Measurements from ENCODE around the gene AP1S2.
"Not testable (repeated sequence)": the region's sequence is repeated elsewhere in the genome, so short reads cannot be mapped to it uniquely, and the experiment has no call there.

AP1S2 gene
- 21.7 to 48.2 (median 23.5) reads per million in 3 donors for total RNA-seq

GRCh38 chrX:15854712-15855567 lies at the start of gene AP1S2:
AP1S2 (minus strand) TSS chrX:15854813; CDS start chrX:15852524, 2,289 bp downstream.
- H3K9me3 ChIP-seq (ENCODE audit: control insufficient read depth, low read length) = no peaks in the 10 kb centered on the region
- DNase-seq = peak; percentile 89 to 96 (median 90)
- H3K4me1 ChIP-seq (ENCODE audit: control insufficient read depth, insufficient read depth, low read length, poor library complexity, severe bottlenecking) = peaks cover 4% of the 10 kb centered on the region
- H3K36me3 ChIP-seq (ENCODE audit: control insufficient read depth, insufficient read depth, low read length) = no peaks in the 10 kb centered on the region
- H3K27ac ChIP-seq (ENCODE audit: insufficient read depth, low read length, poor library complexity, severe bottlenecking) = peak within 1 kb of the TSS; percentile 73
- no peaks in the 10 kb centered on the region for H3K27me3 ChIP-seq (replicated peaks; ENCODE audit: control insufficient read depth, insufficient read depth, low read length, poor library complexity, severe bottlenecking)
- peak within 1 kb of the TSS; percentile 71 for H3K4me3 ChIP-seq (ENCODE audit: insufficient read depth, low read depth, low read length, poor library complexity, severe bottlenecking)

DNA sequence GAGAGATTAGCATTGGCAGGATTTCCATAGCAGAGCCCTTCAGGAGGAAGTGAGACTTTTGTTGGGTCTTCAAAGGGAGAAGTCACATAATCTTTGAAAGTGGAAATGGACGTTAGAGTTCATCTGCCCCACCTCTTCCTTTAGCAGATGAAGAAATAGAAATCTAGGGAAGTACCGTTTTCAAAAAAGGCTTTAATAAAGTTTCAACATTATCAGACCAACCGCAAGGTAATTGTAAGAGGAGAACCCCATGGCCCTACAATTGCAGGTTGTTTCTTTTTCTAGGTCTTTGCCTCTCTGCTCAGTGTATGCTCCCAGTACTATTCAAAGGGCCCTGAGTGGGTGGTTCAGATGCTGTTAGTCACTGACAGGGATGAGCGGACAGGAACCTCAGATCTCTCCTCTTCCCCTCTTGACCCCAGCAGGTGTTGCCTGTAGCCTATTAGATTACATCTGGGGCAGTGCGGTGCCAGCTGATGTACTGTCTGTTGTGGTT lies 48.6 kb upstream of the AP1S2 start:
- no peak for DNase-seq
- Histone ChIP-seq H3K4me3 (ENCODE audit: insufficient read depth, low read depth, low read length, poor library complexity, severe bottlenecking) (no peak overlapping the region), H3K27ac (ENCODE audit: insufficient read depth, low read length, poor library complexity, severe bottlenecking) (no peak overlapping the region)

GRCh38 chrX:15895334-15895733 lies 40.7 kb upstream of the AP1S2 start:
- H3K4me3 ChIP-seq (ENCODE audit: insufficient read depth, low read depth, low read length, poor library complexity, severe bottlenecking) = no peak overlapping the region
- H3K36me3 ChIP-seq (ENCODE audit: control insufficient read depth, insufficient read depth, low read length) = no peaks in the 10 kb centered on the region
- no peaks in the 10 kb centered on the region for H3K4me1 ChIP-seq (ENCODE audit: control insufficient read depth, insufficient read depth, low read length, poor library complexity, severe bottlenecking)
- no peak for DNase-seq
- H3K9me3 ChIP-seq (ENCODE audit: control insufficient read depth, low read length) = no peaks in the 10 kb centered on the region
- no peak overlapping the region for H3K27ac ChIP-seq (ENCODE audit: insufficient read depth, low read length, poor library complexity, severe bottlenecking)
- H3K27me3 ChIP-seq (replicated peaks; ENCODE audit: control insufficient read depth, insufficient read depth, low read length, poor library complexity, severe bottlenecking) = no peaks in the 10 kb centered on the region

More for the DNA sequence above, 48.6 kb upstream of the AP1S2 start:
- no peaks in the 10 kb centered on the region for H3K36me3 ChIP-seq (ENCODE audit: control insufficient read depth, insufficient read depth, low read length)
- H3K27me3 ChIP-seq (replicated peaks; ENCODE audit: control insufficient read depth, insufficient read depth, low read length, poor library complexity, severe bottlenecking) = no peaks in the 10 kb centered on the region
- H3K9me3 ChIP-seq (ENCODE audit: control insufficient read depth, low read length) = no peaks in the 10 kb centered on the region
- H3K4me1 ChIP-seq (ENCODE audit: control insufficient read depth, insufficient read depth, low read length, poor library complexity, severe bottlenecking) = no peaks in the 10 kb centered on the region

- Histone ChIP-seq H3K4me3 (ENCODE audit: insufficient read depth, low read depth, low read length, poor library complexity, severe bottlenecking) (no peak overlapping the region), H3K27ac (ENCODE audit: insufficient read depth, low read length, poor library complexity, severe bottlenecking) (no peak overlapping the region), H3K27me3 (replicated peaks; ENCODE audit: control insufficient read depth, insufficient read depth, low read length, poor library complexity, severe bottlenecking) (no peaks in the 10 kb centered on the region), H3K9me3 (ENCODE audit: control insufficient read depth, low read length) (no peaks in the 10 kb centered on the region), H3K4me1 (ENCODE audit: control insufficient read depth, insufficient read depth, low read length, poor library complexity, severe bottlenecking) (no peaks in the 10 kb centered on the region), H3K36me3 (ENCODE audit: control insufficient read depth, insufficient read depth, low read length) (no peaks in the 10 kb centered on the region)
- no peak for DNase-seq
Observed at GRCh38 chrX:15894724-15895123, 40.1 kb upstream of the AP1S2 start.

GRCh38 chrX:15890463-15890862 lies 35.9 kb upstream of the AP1S2 start:
- no peak for DNase-seq
- no peaks in the 10 kb centered on the region for H3K4me1 ChIP-seq (ENCODE audit: control insufficient read depth, insufficient read depth, low read length, poor library complexity, severe bottlenecking)
- H3K27ac ChIP-seq (ENCODE audit: insufficient read depth, low read length, poor library complexity, severe bottlenecking) = no peak overlapping the region
- no peaks in the 10 kb centered on the region for H3K27me3 ChIP-seq (replicated peaks; ENCODE audit: control insufficient read depth, insufficient read depth, low read length, poor library complexity, severe bottlenecking)
- no peaks in the 10 kb centered on the region for H3K9me3 ChIP-seq (ENCODE audit: control insufficient read depth, low read length)
- H3K4me3 ChIP-seq (ENCODE audit: insufficient read depth, low read depth, low read length, poor library complexity, severe bottlenecking) = no peak overlapping the region
- H3K36me3 ChIP-seq (ENCODE audit: control insufficient read depth, insufficient read depth, low read length) = no peaks in the 10 kb centered on the region

GRCh38 chrX:15888062-15888461 lies 33.4 kb upstream of the AP1S2 start:
- H3K4me1 ChIP-seq (ENCODE audit: control insufficient read depth, insufficient read depth, low read length, poor library complexity, severe bottlenecking) = no peaks in the 10 kb centered on the region
- H3K36me3 ChIP-seq (ENCODE audit: control insufficient read depth, insufficient read depth, low read length) = no peaks in the 10 kb centered on the region
- no peak overlapping the region for H3K4me3 ChIP-seq (ENCODE audit: insufficient read depth, low read depth, low read length, poor library complexity, severe bottlenecking)
- no peak for DNase-seq
- H3K27me3 ChIP-seq (replicated peaks; ENCODE audit: control insufficient read depth, insufficient read depth, low read length, poor library complexity, severe bottlenecking) = no peaks in the 10 kb centered on the region
- no peaks in the 10 kb centered on the region for H3K9me3 ChIP-seq (ENCODE audit: control insufficient read depth, low read length)
- H3K27ac ChIP-seq (ENCODE audit: insufficient read depth, low read length, poor library complexity, severe bottlenecking) = no peak overlapping the region

DNA sequence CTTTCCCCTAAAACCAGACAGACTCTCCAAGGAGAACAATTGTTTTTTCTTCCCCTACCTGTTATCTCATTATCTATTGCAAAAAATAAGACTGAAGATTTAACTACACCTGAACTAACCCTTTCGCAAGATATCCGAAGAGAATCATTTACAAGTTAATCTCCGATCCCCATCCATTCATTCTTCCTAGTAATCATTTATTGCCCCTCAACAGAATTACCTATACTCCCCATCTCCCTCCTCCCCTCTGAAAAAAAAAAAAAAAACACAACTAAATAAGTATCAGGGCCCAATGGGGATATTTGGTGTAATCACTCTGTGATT lies 28.9 kb upstream of the AP1S2 start:
- Histone ChIP-seq H3K9me3 (ENCODE audit: control insufficient read depth, low read length) (no peaks in the 10 kb centered on the region), H3K4me3 (ENCODE audit: insufficient read depth, low read depth, low read length, poor library complexity, severe bottlenecking) (no peak overlapping the region), H3K36me3 (ENCODE audit: control insufficient read depth, insufficient read depth, low read length) (no peaks in the 10 kb centered on the region), H3K4me1 (ENCODE audit: control insufficient read depth, insufficient read depth, low read length, poor library complexity, severe bottlenecking) (no peaks in the 10 kb centered on the region), H3K27ac (ENCODE audit: insufficient read depth, low read length, poor library complexity, severe bottlenecking) (no peak overlapping the region), H3K27me3 (replicated peaks; ENCODE audit: control insufficient read depth, insufficient read depth, low read length, poor library complexity, severe bottlenecking) (no peaks in the 10 kb centered on the region)
- no peak for DNase-seq

DNA sequence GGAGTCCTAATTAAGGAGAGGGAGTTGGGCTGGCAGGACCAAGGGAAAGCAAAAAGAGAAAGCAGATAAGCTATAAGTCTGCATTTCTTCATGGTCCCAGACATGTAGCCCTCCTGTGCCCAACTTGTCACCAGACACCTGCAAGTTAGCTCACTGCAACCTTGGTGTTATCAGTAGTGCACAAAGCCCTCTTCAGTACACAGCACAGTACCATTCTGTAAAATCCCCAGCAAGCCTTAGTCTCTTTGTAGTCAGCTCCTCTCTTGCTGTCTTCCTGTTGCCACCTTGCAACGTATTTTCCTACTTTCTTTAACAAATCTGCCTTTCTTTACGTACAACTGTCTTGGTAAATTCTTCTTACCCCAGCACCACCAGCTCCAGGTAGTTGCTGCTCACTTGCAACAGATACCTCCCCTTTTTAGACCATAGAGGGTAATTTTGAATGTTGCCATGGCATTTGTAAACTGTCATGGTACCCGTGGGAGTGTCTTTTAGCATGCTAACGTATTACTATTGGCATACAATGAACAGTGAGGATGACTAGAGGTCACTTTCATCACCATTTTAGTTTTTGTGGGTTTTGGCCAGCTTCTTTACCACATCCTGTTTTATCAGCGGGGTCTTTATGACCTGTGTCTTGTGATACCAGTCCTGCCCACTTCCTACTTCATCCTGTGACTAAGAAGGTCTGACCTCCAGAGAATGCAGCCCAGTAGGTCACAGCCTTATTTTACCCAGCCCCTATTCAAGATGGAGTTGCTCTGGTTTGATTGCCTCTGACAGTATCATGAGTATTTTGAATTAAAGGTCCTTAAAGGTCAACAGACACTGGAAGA lies 28.3 kb upstream of the AP1S2 start:
- Histone ChIP-seq H3K4me3 (ENCODE audit: insufficient read depth, low read depth, low read length, poor library complexity, severe bottlenecking) (no peak overlapping the region), H3K4me1 (ENCODE audit: control insufficient read depth, insufficient read depth, low read length, poor library complexity, severe bottlenecking) (no peaks in the 10 kb centered on the region), H3K36me3 (ENCODE audit: control insufficient read depth, insufficient read depth, low read length) (no peaks in the 10 kb centered on the region), H3K27me3 (replicated peaks; ENCODE audit: control insufficient read depth, insufficient read depth, low read length, poor library complexity, severe bottlenecking) (no peaks in the 10 kb centered on the region), H3K27ac (ENCODE audit: insufficient read depth, low read length, poor library complexity, severe bottlenecking) (no peak overlapping the region), H3K9me3 (ENCODE audit: control insufficient read depth, low read length) (no peaks in the 10 kb centered on the region)
- no peak for DNase-seq

- no peaks in the 10 kb centered on the region for H3K9me3 ChIP-seq (ENCODE audit: control insufficient read depth, low read length)
- no peak overlapping the region for H3K27ac ChIP-seq (ENCODE audit: insufficient read depth, low read length, poor library complexity, severe bottlenecking)
- no peak for DNase-seq
- no peaks in the 10 kb centered on the region for H3K4me1 ChIP-seq (ENCODE audit: control insufficient read depth, insufficient read depth, low read length, poor library complexity, severe bottlenecking)
- H3K36me3 ChIP-seq (ENCODE audit: control insufficient read depth, insufficient read depth, low read length) = no peaks in the 10 kb centered on the region
- H3K27me3 ChIP-seq (replicated peaks; ENCODE audit: control insufficient read depth, insufficient read depth, low read length, poor library complexity, severe bottlenecking) = no peaks in the 10 kb centered on the region
- no peak overlapping the region for H3K4me3 ChIP-seq (ENCODE audit: insufficient read depth, low read depth, low read length, poor library complexity, severe bottlenecking)
Observed at GRCh38 chrX:15881381-15881897, 26.8 kb upstream of the AP1S2 start.

- H3K4me1 ChIP-seq (ENCODE audit: control insufficient read depth, insufficient read depth, low read length, poor library complexity, severe bottlenecking); H3K4me3 ChIP-seq (ENCODE audit: insufficient read depth, low read depth, low read length, poor library complexity, severe bottlenecking); H3K27me3 ChIP-seq (replicated peaks; ENCODE audit: control insufficient read depth, insufficient read depth, low read length, poor library complexity, severe bottlenecking); H3K36me3 ChIP-seq (ENCODE audit: control insufficient read depth, insufficient read depth, low read length); H3K27ac ChIP-seq (ENCODE audit: insufficient read depth, low read length, poor library complexity, severe bottlenecking); H3K9me3 ChIP-seq (ENCODE audit: control insufficient read depth, low read length); DNase-seq: not testable (repeated sequence)
Observed at GRCh38 chrX:15877914-15878313, 23.3 kb upstream of the AP1S2 start.

Measured in effector memory CD4-positive, alpha-beta T cell (primary cell).